GM21529 (cell line): Measurements from ENCODE around the gene RHBDD1.
A peak's percentile ranks its signal among the peaks of the same experiment; 100 is the strongest.

Source experiments
- ATAC-seq: cut with Tn5 transposase; IDR thresholded peaks from one replicate; pipeline ENCODE4 v1.9.1; 2021; ENCODE audit not compliant: unreplicated experiment

Gene RHBDD1

GRCh38 chr2:227025510-227025909 is 189.7 kb downstream of the RHBDD1 start:
- ATAC-seq, result peak; percentile 86

- ATAC-seq, result no peak
These were observed 193.7 kb downstream of the RHBDD1 start for GRCh38 chr2:227029426-227030105.

GRCh38 chr2:227030789-227031188 is 194.9 kb downstream of the RHBDD1 start:
- ATAC-seq, result no peak

- ATAC-seq, result no peak
These were observed 195.5 kb downstream of the RHBDD1 start for GRCh38 chr2:227031379-227031778.

- peak; percentile 76 for ATAC-seq
These were observed 197.8 kb downstream of the RHBDD1 start for GRCh38 chr2:227033471-227034148.

GRCh38 chr2:227035711-227036367 is 200.0 kb downstream of the RHBDD1 start:
- ATAC-seq, result no peak

- ATAC-seq, result no peak
These were observed 200.7 kb downstream of the RHBDD1 start for GRCh38 chr2:227036527-227036926.

GRCh38 chr2:227038550-227039189 is 202.8 kb downstream of the RHBDD1 start:
- no peak for ATAC-seq

- ATAC-seq, result no peak
These were observed 208.1 kb downstream of the RHBDD1 start for GRCh38 chr2:227043981-227044380.
